ENCODE data around the gene JAK3.
"Not testable (repeated sequence)": the region's sequence is repeated elsewhere in the genome, so short reads cannot be mapped to it uniquely, and the experiment has no call there.

The JAK3 gene

GRCh38 chr19:17795495-17795856 lies 52.3 kb downstream of the JAK3 start:
- H3K36me3 ChIP-seq (ENCODE audit: insufficient read depth, low read length) = no peaks in the 10 kb centered on the region
- TF ChIP-seq POLR2AphosphoS5 (IDR thresholded peaks at IDR 0.05; ENCODE audit: borderline replicate concordance, low read depth, low read length) = no peak
- no peak overlapping the region for H3K4me3 ChIP-seq
- no peaks in the 10 kb centered on the region for H3K9me3 ChIP-seq (ENCODE audit: low read depth, low read length)
- no peak overlapping the region for H3K9ac ChIP-seq (ENCODE audit: insufficient read length)
- no peak for DNase-seq (ENCODE audit: low read depth, low spot score)
- no peak overlapping the region for H3K27ac ChIP-seq

GRCh38 chr19:17794731-17795494 lies 52.9 kb downstream of the JAK3 start, which contains the start of gene B3GNT3:
Gene B3GNT3, plus strand, starts transcription at chr19:17795138. Its CDS starts 12,670 bp downstream, at chr19:17807808.
- H3K27ac ChIP-seq = no peak within 1 kb of the TSS
- no peak for DNase-seq (ENCODE audit: low read depth, low spot score)
- no peak within 1 kb of the TSS for H3K9ac ChIP-seq (ENCODE audit: insufficient read length)
- H3K9me3 ChIP-seq (ENCODE audit: low read depth, low read length) = no peaks in the 10 kb centered on the region
- H3K36me3 ChIP-seq (ENCODE audit: insufficient read depth, low read length) = no peaks in the 10 kb centered on the region
- TF ChIP-seq POLR2AphosphoS5 (IDR thresholded peaks at IDR 0.05; ENCODE audit: borderline replicate concordance, low read depth, low read length) = no peak
- no peak for TF ChIP-seq EZH2 (IDR thresholded peaks at IDR 0.05)
- no peak for TF ChIP-seq FOXP2 (optimal IDR thresholded peaks at IDR 0.05; ENCODE audit: control extremely low read depth, extremely low read length, insufficient read depth)
- peak within 1 kb of the TSS; percentile 54 for H3K4me3 ChIP-seq

- Histone ChIP-seq H3K9me3 (ENCODE audit: low read depth, low read length) (no peaks in the 10 kb centered on the region), H3K4me3 (peak overlapping the region; percentile 54), H3K27ac (no peak overlapping the region), H3K9ac (ENCODE audit: insufficient read length) (no peak overlapping the region), H3K36me3 (ENCODE audit: insufficient read depth, low read length) (no peaks in the 10 kb centered on the region)
- no peak for DNase-seq (ENCODE audit: low read depth, low spot score)
- TF ChIP-seq POLR2AphosphoS5 (IDR thresholded peaks at IDR 0.05; ENCODE audit: borderline replicate concordance, low read depth, low read length) (no peak), EZH2 (IDR thresholded peaks at IDR 0.05) (no peak), FOXP2 (optimal IDR thresholded peaks at IDR 0.05; ENCODE audit: control extremely low read depth, extremely low read length, insufficient read depth) (no peak)
These were observed 53.4 kb downstream of the JAK3 start for GRCh38 chr19:17794412-17794730.

- no peak overlapping the region for H3K9ac ChIP-seq (ENCODE audit: insufficient read length)
- no peak for TF ChIP-seq EZH2 (IDR thresholded peaks at IDR 0.05)
- TF ChIP-seq FOXP2 (optimal IDR thresholded peaks at IDR 0.05; ENCODE audit: control extremely low read depth, extremely low read length, insufficient read depth) = no peak
- no peak for TF ChIP-seq POLR2AphosphoS5 (IDR thresholded peaks at IDR 0.05; ENCODE audit: borderline replicate concordance, low read depth, low read length)
- H3K4me3 ChIP-seq = no peak overlapping the region
- no peak for DNase-seq (ENCODE audit: low read depth, low spot score)
- no peaks in the 10 kb centered on the region for H3K9me3 ChIP-seq (ENCODE audit: low read depth, low read length)
- no peaks in the 10 kb centered on the region for H3K36me3 ChIP-seq (ENCODE audit: insufficient read depth, low read length)
- no peak overlapping the region for H3K27ac ChIP-seq
These were observed 57.6 kb downstream of the JAK3 start for GRCh38 chr19:17790059-17790780.

GRCh38 chr19:17788632-17789031 lies 59.1 kb downstream of the JAK3 start:
- Histone ChIP-seq H3K9ac (ENCODE audit: insufficient read length) (no peak overlapping the region), H3K9me3 (ENCODE audit: low read depth, low read length) (no peaks in the 10 kb centered on the region), H3K27ac (no peak overlapping the region), H3K36me3 (ENCODE audit: insufficient read depth, low read length) (no peaks in the 10 kb centered on the region), H3K4me3 (no peak overlapping the region)
- TF ChIP-seq FOXP2 (optimal IDR thresholded peaks at IDR 0.05; ENCODE audit: control extremely low read depth, extremely low read length, insufficient read depth) = no peak
- TF ChIP-seq EZH2 (IDR thresholded peaks at IDR 0.05) = no peak
- no peak for TF ChIP-seq POLR2AphosphoS5 (IDR thresholded peaks at IDR 0.05; ENCODE audit: borderline replicate concordance, low read depth, low read length)
- DNase-seq (ENCODE audit: low read depth, low spot score) = no peak

- Histone ChIP-seq H3K27ac (no peak overlapping the region), H3K36me3 (ENCODE audit: insufficient read depth, low read length) (no peaks in the 10 kb centered on the region), H3K9ac (ENCODE audit: insufficient read length) (no peak overlapping the region), H3K4me3 (no peak overlapping the region), H3K9me3 (ENCODE audit: low read depth, low read length) (no peaks in the 10 kb centered on the region)
- TF ChIP-seq EZH2 (IDR thresholded peaks at IDR 0.05) (no peak), POLR2AphosphoS5 (IDR thresholded peaks at IDR 0.05; ENCODE audit: borderline replicate concordance, low read depth, low read length) (no peak), FOXP2 (optimal IDR thresholded peaks at IDR 0.05; ENCODE audit: control extremely low read depth, extremely low read length, insufficient read depth) (no peak)
- no peak for DNase-seq (ENCODE audit: low read depth, low spot score)
These were observed 60.4 kb downstream of the JAK3 start for GRCh38 chr19:17787274-17787913.

GRCh38 chr19:17784201-17785008 lies 63.4 kb downstream of the JAK3 start:
- no peak overlapping the region for H3K4me3 ChIP-seq
- TF ChIP-seq EZH2 (IDR thresholded peaks at IDR 0.05) (no peak), FOXP2 (optimal IDR thresholded peaks at IDR 0.05; ENCODE audit: control extremely low read depth, extremely low read length, insufficient read depth) (no peak), POLR2AphosphoS5 (IDR thresholded peaks at IDR 0.05; ENCODE audit: borderline replicate concordance, low read depth, low read length) (no peak)
- no peaks in the 10 kb centered on the region for H3K36me3 ChIP-seq (ENCODE audit: insufficient read depth, low read length)
- no peak overlapping the region for H3K9ac ChIP-seq (ENCODE audit: insufficient read length)
- DNase-seq (ENCODE audit: low read depth, low spot score) = no peak
- no peaks in the 10 kb centered on the region for H3K9me3 ChIP-seq (ENCODE audit: low read depth, low read length)
- no peak overlapping the region for H3K27ac ChIP-seq

- H3K4me3 ChIP-seq; H3K36me3 ChIP-seq (ENCODE audit: insufficient read depth, low read length); H3K9ac ChIP-seq (ENCODE audit: insufficient read length); H3K9me3 ChIP-seq (ENCODE audit: low read depth, low read length); DNase-seq (ENCODE audit: low read depth, low spot score); H3K27ac ChIP-seq: not testable (repeated sequence)
These were observed 64.1 kb downstream of the JAK3 start for GRCh38 chr19:17783721-17784120.

All from SK-N-MC (cell line).